ENCODE results near the gene HNRNPK. TPM values are rescaled to one million over a fixed set of nuclear protein-coding genes. Genes with fewer than 3 reads are reported as not detected.
A peak's percentile ranks its signal among the peaks of the same experiment; 100 is the strongest.
"Not testable (repeated sequence)": the region's sequence is repeated elsewhere in the genome, so short reads cannot be mapped to it uniquely, and the experiment has no call there.

Gene HNRNPK
- total RNA-seq, 4 donors from 2014 or later = 493 to 609 (median 561) TPM

GRCh38 chr9:83960991-83961390 is 19.0 kb downstream of the HNRNPK start:
- 86 to 87% methylated on average over 3 to 5 of the region's 5 CpGs for WGBS, 2 donors (ENCODE audit: low coverage in 1 of 2)

GRCh38 chr9:83959061-83959460 is 21.0 kb downstream of the HNRNPK start:
- TF ChIP-seq POLR2AphosphoS5 (IDR thresholded peaks at IDR 0.05) (peak; percentile 5), POLR2A (IDR thresholded peaks at IDR 0.05) (no peak)
- no peak for ATAC-seq
- Histone ChIP-seq H3K27me3 (no peaks in the 10 kb centered on the region), H3K9me3 (no peaks in the 10 kb centered on the region), H3K4me1 (peaks cover 0 to 30% (median 9%) of the 10 kb centered on the region in 3 donors), H3K4me3 (no peak overlapping the region), H3K27ac (no peak overlapping the region), H3K36me3 (peaks cover 0 to 9% of the 10 kb centered on the region in 2 donors)
- WGBS, 2 donors (ENCODE audit: low coverage in 1 of 2) = 12 to 42% methylated on average over 2 to 4 of the region's 4 CpGs

More at GRCh38 chr9:83960991-83961390, 19.0 kb downstream of the HNRNPK start:
- H3K36me3 ChIP-seq = peaks cover 0 to 2% of the 10 kb centered on the region in 2 donors
- peaks cover 0 to 12% (median 7%) of the 10 kb centered on the region in 3 donors for H3K4me1 ChIP-seq
- ATAC-seq = no peak
- H3K9me3 ChIP-seq = no peaks in the 10 kb centered on the region
- no peak overlapping the region for H3K27ac ChIP-seq
- H3K4me3 ChIP-seq = no peak overlapping the region
- TF ChIP-seq POLR2AphosphoS5 (IDR thresholded peaks at IDR 0.05) (no peak), EP300 (IDR thresholded peaks at IDR 0.05) (no peak)
- H3K27me3 ChIP-seq = no peaks in the 10 kb centered on the region

GRCh38 chr9:83957248-83957513 is 22.8 kb downstream of the HNRNPK start:
- Histone ChIP-seq H3K27me3 (no peaks in the 10 kb centered on the region), H3K27ac (peak overlapping the region; percentile 36 to 89 (median 84))

GRCh38 chr9:83956436-83957247 is 23.4 kb downstream of the HNRNPK start:
- Histone ChIP-seq H3K9me3 (no peaks in the 10 kb centered on the region), H3K36me3 (peaks cover 0 to 33% of the 10 kb centered on the region in 2 donors), H3K4me3 (peak overlapping the region; percentile 51 to 71), H3K27ac (peak overlapping the region; percentile 36 to 89 (median 84)), H3K4me1 (peaks cover 0 to 35% (median 9%) of the 10 kb centered on the region in 3 donors), H3K27me3 (no peaks in the 10 kb centered on the region)
- TF ChIP-seq POLR2A (IDR thresholded peaks at IDR 0.05) = no peak
- no peak for TF ChIP-seq EP300 (IDR thresholded peaks at IDR 0.05)
- peak; percentile 41 for TF ChIP-seq POLR2AphosphoS5 (IDR thresholded peaks at IDR 0.05)
- peak in 1 of 4 experiments; percentile 24 for TF ChIP-seq CTCF (IDR thresholded peaks at IDR 0.05)
- 1 to 12% methylated on average over 6 to 10 of the region's 57 CpGs for WGBS, 2 donors (ENCODE audit: low coverage in 1 of 2)
- ATAC-seq = peak; percentile 88

More at GRCh38 chr9:83957248-83957513, 22.8 kb downstream of the HNRNPK start:
- Histone ChIP-seq H3K36me3 (peaks cover 0 to 28% of the 10 kb centered on the region in 2 donors), H3K4me3 (peak overlapping the region; percentile 51 to 71), H3K9me3 (no peaks in the 10 kb centered on the region), H3K4me1 (peaks cover 0 to 35% (median 9%) of the 10 kb centered on the region in 3 donors)
- WGBS, 2 donors (ENCODE audit: low coverage in 1 of 2) = 83% methylated on average over 4 of the region's 4 CpGs
- ATAC-seq = no peak
- no peak for TF ChIP-seq POLR2A (IDR thresholded peaks at IDR 0.05)
- no peak for TF ChIP-seq POLR2AphosphoS5 (IDR thresholded peaks at IDR 0.05)
- TF ChIP-seq CTCF (IDR thresholded peaks at IDR 0.05) = no peak

GRCh38 chr9:83956086-83956435 is 24.0 kb downstream of the HNRNPK start:
- TF ChIP-seq POLR2AphosphoS5 (IDR thresholded peaks at IDR 0.05) = no peak
- TF ChIP-seq EP300 (IDR thresholded peaks at IDR 0.05) = no peak
- no peak for TF ChIP-seq POLR2A (IDR thresholded peaks at IDR 0.05)
- no peak for TF ChIP-seq CTCF (IDR thresholded peaks at IDR 0.05)
- H3K36me3 ChIP-seq = peaks cover 0 to 38% of the 10 kb centered on the region in 2 donors
- peak; percentile 47 for ATAC-seq

GRCh38 chr9:83948096-83948495 is 31.9 kb downstream of the HNRNPK start:
- H3K4me1 ChIP-seq, H3K27ac ChIP-seq, H3K27me3 ChIP-seq, ATAC-seq, H3K9me3 ChIP-seq, H3K4me3 ChIP-seq: not testable (repeated sequence)
- no CpG with 5 or more reads among the region's 39 CpGs for WGBS, 2 donors (ENCODE audit: low coverage in 1 of 2)
- H3K36me3 ChIP-seq = peaks cover 0 to 76% of the 10 kb centered on the region in 2 donors

More at GRCh38 chr9:83956086-83956435, 24.0 kb downstream of the HNRNPK start:
- H3K27me3 ChIP-seq = no peaks in the 10 kb centered on the region
- no peaks in the 10 kb centered on the region for H3K9me3 ChIP-seq
- H3K27ac ChIP-seq = peak overlapping the region; percentile 36 to 89 (median 84)
- peaks cover 0 to 35% (median 9%) of the 10 kb centered on the region in 3 donors for H3K4me1 ChIP-seq
- H3K4me3 ChIP-seq = peak overlapping the region; percentile 51 to 71
- 4% methylated on average over 12 of the region's 23 CpGs; no CpG with 5 or more reads in 1 of the 2 donors for WGBS, 2 donors (ENCODE audit: low coverage in 1 of 2)
